GM19468 (cell line): ENCODE results near the gene MLPH.
A peak's percentile ranks its signal among the peaks of the same experiment; 100 is the strongest.

Experiments
- ATAC-seq: cut with Tn5 transposase; IDR thresholded peaks from one replicate; pipeline ENCODE4 v1.9.1; 2021; ENCODE audit warnings: mild to moderate bottlenecking, moderate library complexity, moderate number of reproducible peaks; ENCODE audit not compliant: unreplicated experiment; ENCODE audit errors: extremely low read depth

MLPH gene

GRCh38 chr2:237596520-237597195 is 109.6 kb downstream of the MLPH start:
- no peak for ATAC-seq

GRCh38 chr2:237597196-237598145 is 110.4 kb downstream of the MLPH start:
- no peak for ATAC-seq

GRCh38 chr2:237598468-237599208 is 111.6 kb downstream of the MLPH start:
- ATAC-seq = no peak

GRCh38 chr2:237599465-237600110 is 112.5 kb downstream of the MLPH start:
- ATAC-seq = no peak

GRCh38 chr2:237600205-237600846 is 113.3 kb downstream of the MLPH start:
- ATAC-seq = no peak

- ATAC-seq = no peak
These were observed 114.5 kb downstream of the MLPH start for GRCh38 chr2:237601453-237602116.

GRCh38 chr2:237602409-237602808 is 115.4 kb downstream of the MLPH start:
- no peak for ATAC-seq

GRCh38 chr2:237603049-237603717 is 116.1 kb downstream of the MLPH start:
- no peak for ATAC-seq

GRCh38 chr2:237603718-237604362 is 116.8 kb downstream of the MLPH start:
- peak; percentile 63 for ATAC-seq

GRCh38 chr2:237604391-237604790 is 117.3 kb downstream of the MLPH start:
- no peak for ATAC-seq
